ENCODE data around the gene CEACAM1. TPM values are rescaled to one million over a fixed set of nuclear protein-coding genes. Genes with fewer than 3 reads are reported as not detected.
A peak's percentile ranks its signal among the peaks of the same experiment; 100 is the strongest.
"Not testable (repeated sequence)": the region's sequence is repeated elsewhere in the genome, so short reads cannot be mapped to it uniquely, and the experiment has no call there.

The CEACAM1 gene
- total RNA-seq, 1 donor from 2014 or later = not detected

DNA sequence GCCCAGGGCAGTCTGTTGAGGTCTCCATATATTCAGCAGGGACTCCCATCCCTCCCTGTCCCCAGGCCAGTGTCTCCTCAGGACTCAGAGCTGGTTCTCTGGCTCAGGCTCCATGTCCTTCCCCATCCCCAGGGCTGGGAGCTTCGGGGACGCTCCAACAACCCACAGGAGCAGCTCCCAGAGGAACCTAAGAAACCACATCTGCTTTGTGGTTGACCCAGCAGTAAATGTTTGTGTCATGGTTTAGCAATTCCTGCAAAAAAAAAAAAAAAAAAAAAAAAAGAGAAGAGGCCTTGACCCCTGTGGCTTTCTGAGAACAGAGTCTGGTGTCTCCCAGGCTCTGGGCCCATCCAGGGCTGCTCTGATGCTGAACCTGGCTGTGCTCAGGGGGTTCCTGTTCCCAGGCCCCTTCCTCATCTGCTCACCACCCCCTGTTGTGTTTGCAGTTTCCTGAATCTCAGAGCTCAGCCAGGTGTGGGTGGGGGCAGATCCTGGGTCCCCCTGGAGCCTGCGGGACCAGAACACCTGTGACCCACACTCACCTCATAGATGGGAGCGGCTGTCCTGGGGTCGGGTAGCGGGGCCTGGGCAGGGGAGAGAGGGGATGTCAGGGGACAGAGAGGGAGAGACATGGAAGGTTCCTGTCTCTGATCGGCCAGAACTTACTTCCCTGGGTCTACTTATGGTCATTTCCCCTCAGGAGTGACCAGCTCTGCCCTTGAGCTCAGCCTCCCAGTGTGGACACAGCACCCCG lies 25.2 kb upstream of the CEACAM1 start:
- TF ChIP-seq, protein P1, sequence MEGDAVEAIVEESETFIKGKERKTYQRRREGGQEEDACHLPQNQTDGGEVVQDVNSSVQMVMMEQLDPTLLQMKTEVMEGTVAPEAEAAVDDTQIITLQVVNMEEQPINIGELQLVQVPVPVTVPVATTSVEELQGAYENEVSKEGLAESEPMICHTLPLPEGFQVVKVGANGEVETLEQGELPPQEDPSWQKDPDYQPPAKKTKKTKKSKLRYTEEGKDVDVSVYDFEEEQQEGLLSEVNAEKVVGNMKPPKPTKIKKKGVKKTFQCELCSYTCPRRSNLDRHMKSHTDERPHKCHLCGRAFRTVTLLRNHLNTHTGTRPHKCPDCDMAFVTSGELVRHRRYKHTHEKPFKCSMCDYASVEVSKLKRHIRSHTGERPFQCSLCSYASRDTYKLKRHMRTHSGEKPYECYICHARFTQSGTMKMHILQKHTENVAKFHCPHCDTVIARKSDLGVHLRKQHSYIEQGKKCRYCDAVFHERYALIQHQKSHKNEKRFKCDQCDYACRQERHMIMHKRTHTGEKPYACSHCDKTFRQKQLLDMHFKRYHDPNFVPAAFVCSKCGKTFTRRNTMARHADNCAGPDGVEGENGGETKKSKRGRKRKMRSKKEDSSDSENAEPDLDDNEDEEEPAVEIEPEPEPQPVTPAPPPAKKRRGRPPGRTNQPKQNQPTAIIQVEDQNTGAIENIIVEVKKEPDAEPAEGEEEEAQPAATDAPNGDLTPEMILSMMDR (IDR thresholded peaks at IDR 0.05) = no peak
- Mint-ChIP-seq H3K4me3 (ENCODE audit: unreplicated experiment) (no peak overlapping the region), H3K36me3 (ENCODE audit: low read depth) (peaks cover 3% of the 10 kb centered on the region), H3K27ac (ENCODE audit: unreplicated experiment) (no peak overlapping the region), H3K4me1 (ENCODE audit: low read depth) (no peaks in the 10 kb centered on the region), H3K27me3 (ENCODE audit: low read depth) (peaks cover 26% of the 10 kb centered on the region), H3K9me3 (ENCODE audit: low read depth) (peaks cover 8% of the 10 kb centered on the region)
- DNase-seq (ENCODE audit: low spot score) = no peak

DNA sequence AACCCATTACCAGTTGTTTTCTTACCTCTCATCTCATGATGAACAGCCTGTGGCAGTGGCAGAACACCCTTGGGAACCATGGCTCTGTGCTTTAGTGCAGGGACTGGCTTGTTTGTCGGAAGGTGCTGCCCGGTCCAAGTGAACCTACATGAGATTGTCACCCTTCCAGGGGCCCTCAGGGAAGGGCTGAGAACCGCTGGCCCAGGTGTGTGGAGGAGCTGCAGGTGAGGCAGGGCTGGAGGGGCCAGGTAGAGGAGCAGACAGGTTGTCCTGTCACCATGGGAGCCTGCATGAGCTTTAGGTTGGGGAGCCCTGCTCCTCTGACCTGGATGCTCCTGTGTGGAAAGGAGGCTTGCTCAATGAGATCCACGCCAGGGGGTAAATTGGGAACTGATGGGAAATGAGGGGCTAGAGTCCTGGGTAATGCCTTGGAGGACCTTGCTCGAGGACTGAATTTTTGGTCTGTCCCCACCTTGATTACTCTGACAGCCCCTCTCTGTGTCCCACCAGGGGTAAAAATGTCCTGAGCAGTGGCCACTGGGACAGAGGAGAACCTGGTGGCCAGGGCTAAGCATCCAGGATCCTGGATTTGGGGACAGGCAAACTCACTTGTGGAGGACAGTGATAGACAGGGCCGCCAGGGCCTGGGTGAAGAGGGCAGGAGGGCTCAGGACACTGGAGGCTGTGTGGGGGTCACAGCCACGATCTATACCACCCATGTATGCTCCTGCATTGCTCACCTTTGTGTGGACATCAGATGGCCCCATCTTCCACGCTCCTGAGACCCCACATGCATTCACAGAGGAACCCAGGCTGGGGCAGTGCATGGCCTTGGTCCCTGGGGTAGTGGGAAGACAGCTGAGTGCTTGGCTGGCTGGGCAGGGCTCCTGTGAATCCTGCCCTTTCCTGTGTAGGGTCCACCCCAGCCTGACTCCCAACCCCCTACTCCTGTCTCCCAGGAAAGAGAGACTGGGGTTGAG lies 24.1 kb upstream of the CEACAM1 start:
- Mint-ChIP-seq H3K27me3 (ENCODE audit: low read depth) (peaks cover 29% of the 10 kb centered on the region), H3K4me3 (ENCODE audit: unreplicated experiment) (no peak overlapping the region), H3K36me3 (ENCODE audit: low read depth) (peaks cover 3% of the 10 kb centered on the region), H3K4me1 (ENCODE audit: low read depth) (no peaks in the 10 kb centered on the region), H3K27ac (ENCODE audit: unreplicated experiment) (no peak overlapping the region), H3K9me3 (ENCODE audit: low read depth) (peaks cover 8% of the 10 kb centered on the region)
- TF ChIP-seq, protein P1 (IDR thresholded peaks at IDR 0.05) = no peak
- no peak for DNase-seq (ENCODE audit: low spot score)

DNA sequence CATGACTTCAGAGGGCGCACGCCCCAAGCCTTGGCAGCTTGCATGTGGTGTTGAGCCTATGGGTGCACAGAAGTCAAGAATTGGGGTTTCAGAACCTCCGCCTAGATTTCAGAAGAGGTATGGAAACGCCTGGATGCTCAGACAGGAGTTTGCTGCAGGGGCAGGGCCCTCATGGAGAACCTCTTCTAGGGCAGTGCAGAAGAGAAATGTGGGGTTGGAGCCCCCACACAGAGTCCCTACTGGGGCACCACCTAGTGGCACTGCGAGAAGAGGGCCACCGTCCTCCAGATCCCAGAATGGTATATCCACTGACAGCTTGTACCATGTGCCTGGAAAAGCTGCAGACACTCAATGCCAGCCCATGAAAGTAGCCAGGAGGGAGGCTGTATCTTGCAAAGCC lies 22.2 kb upstream of the CEACAM1 start:
- H3K36me3 Mint-ChIP-seq (ENCODE audit: low read depth); H3K4me1 Mint-ChIP-seq (ENCODE audit: low read depth); H3K9me3 Mint-ChIP-seq (ENCODE audit: low read depth); DNase-seq (ENCODE audit: low spot score); H3K4me3 Mint-ChIP-seq (ENCODE audit: unreplicated experiment): not testable (repeated sequence)
- peaks cover 32% of the 10 kb centered on the region for H3K27me3 Mint-ChIP-seq (ENCODE audit: low read depth)
- peak overlapping the region; percentile 32 for H3K27ac Mint-ChIP-seq (ENCODE audit: unreplicated experiment)

DNA sequence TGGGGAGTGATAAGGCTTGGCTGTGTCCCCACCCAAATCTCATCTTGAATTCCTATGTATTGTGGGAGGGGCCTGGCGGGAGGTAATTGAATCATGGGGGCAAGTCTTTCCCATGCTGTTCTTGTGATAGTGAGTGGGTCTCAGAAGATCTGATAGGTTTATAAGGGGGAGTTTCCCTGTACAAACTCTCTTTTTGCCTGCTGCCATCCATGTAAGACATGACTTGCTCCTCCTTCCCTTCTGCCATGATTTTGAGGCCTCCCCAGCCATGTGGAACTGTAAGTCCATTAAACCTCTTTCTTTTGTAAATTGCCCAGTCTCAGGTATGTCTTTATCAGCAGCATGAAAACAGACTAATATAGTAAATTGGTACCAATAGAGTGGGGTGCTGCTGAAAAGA lies 20.8 kb upstream of the CEACAM1 start:
- H3K4me1 Mint-ChIP-seq (ENCODE audit: low read depth); H3K27ac Mint-ChIP-seq (ENCODE audit: unreplicated experiment); H3K36me3 Mint-ChIP-seq (ENCODE audit: low read depth); H3K9me3 Mint-ChIP-seq (ENCODE audit: low read depth); H3K4me3 Mint-ChIP-seq (ENCODE audit: unreplicated experiment); DNase-seq (ENCODE audit: low spot score): not testable (repeated sequence)
- H3K27me3 Mint-ChIP-seq (ENCODE audit: low read depth) = peaks cover 21% of the 10 kb centered on the region

DNA sequence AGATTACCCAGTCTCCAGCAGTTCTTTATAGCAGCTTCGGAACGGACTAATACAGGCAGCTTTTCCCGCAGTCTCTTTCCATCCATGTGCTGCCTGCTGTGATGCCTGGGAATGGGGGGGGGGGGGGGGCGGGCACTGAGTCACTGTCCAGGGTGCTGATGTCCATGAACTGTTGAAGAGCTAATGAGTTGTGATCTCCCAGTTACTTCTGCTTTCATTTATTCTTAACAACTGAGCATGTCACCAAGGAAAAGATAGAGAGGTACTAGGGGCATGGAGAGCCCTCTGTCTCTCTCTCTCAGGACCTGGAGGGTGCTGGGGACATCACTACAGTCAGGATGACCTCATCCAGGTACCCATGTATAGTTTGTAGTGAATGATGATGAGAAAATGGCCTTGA lies 20.3 kb upstream of the CEACAM1 start:
- Mint-ChIP-seq H3K36me3 (ENCODE audit: low read depth) (peaks cover 3% of the 10 kb centered on the region), H3K9me3 (ENCODE audit: low read depth) (peaks cover 8% of the 10 kb centered on the region), H3K27me3 (ENCODE audit: low read depth) (peaks cover 21% of the 10 kb centered on the region), H3K27ac (ENCODE audit: unreplicated experiment) (no peak overlapping the region), H3K4me1 (ENCODE audit: low read depth) (no peaks in the 10 kb centered on the region), H3K4me3 (ENCODE audit: unreplicated experiment) (no peak overlapping the region)
- no peak for DNase-seq (ENCODE audit: low spot score)
- TF ChIP-seq, protein P1 (IDR thresholded peaks at IDR 0.05) = no peak

DNA sequence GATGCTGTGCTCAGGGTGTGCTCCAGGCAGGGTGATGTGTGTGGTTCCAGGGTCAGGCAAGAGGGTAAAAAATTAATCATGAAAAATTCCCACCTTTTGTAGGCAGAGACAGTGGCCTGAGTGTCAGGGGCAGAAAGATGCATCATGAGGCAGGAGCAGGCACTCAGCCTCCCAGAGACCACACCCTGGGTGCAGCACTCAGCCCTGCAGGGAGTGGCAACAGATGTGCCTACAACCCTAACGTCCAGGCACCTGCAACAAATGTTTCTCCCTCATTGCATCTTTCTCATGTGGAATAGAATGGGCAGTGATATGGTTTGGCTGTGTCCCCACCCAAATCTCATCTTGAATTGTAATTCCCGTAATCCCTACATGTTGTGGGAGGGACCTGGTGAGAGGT lies 19.6 kb upstream of the CEACAM1 start:
- TF ChIP-seq, protein P1 (IDR thresholded peaks at IDR 0.05) = no peak

More for the DNA sequence above, 19.6 kb upstream of the CEACAM1 start:
- Mint-ChIP-seq H3K4me1 (ENCODE audit: low read depth) (no peaks in the 10 kb centered on the region), H3K27ac (ENCODE audit: unreplicated experiment) (no peak overlapping the region), H3K4me3 (ENCODE audit: unreplicated experiment) (no peak overlapping the region), H3K36me3 (ENCODE audit: low read depth) (peaks cover 3% of the 10 kb centered on the region), H3K27me3 (ENCODE audit: low read depth) (peaks cover 21% of the 10 kb centered on the region), H3K9me3 (ENCODE audit: low read depth) (peaks cover 8% of the 10 kb centered on the region)
- no peak for DNase-seq (ENCODE audit: low spot score)
